Measurements from ENCODE around the gene KHDRBS2. TPM values are rescaled to one million over a fixed set of nuclear protein-coding genes. Genes with fewer than 3 reads are reported as not detected.

The KHDRBS2 gene
- total and polyA plus RNA-seq, 8 donors = 0.05 to 0.12 (median 0.09) TPM; not detected in 3

GRCh38 chr6:61977947-61978346 lies 308.1 kb downstream of the KHDRBS2 start:
- no peak for ATAC-seq

GRCh38 chr6:61977099-61977498 lies 308.9 kb downstream of the KHDRBS2 start:
- FAIRE-seq (no peak), ATAC-seq (no peak), DNase-seq (no peak)
- no peaks in the 10 kb centered on the region for H3K9me3 ChIP-seq
- no peaks in the 10 kb centered on the region for H3K36me3 ChIP-seq
- 42 to 50% methylated on average over 1 of the region's 1 CpG for WGBS, 2 donors
- no peak for TF ChIP-seq CTCF (IDR thresholded peaks at IDR 0.05)
- H3K27me3 ChIP-seq = no peaks in the 10 kb centered on the region
- H3K4me3 ChIP-seq = no peak overlapping the region
- intact Hi-C loops (cut with DNase I) = no loop called here
- H3K4me1 ChIP-seq = no peaks in the 10 kb centered on the region
- no peak overlapping the region for H3K27ac ChIP-seq

More at GRCh38 chr6:61977947-61978346, 308.1 kb downstream of the KHDRBS2 start:
- FAIRE-seq (no peak), DNase-seq (no peak)
- no peak overlapping the region for H3K27ac ChIP-seq
- no peaks in the 10 kb centered on the region for H3K4me1 ChIP-seq
- no peaks in the 10 kb centered on the region for H3K27me3 ChIP-seq
- H3K36me3 ChIP-seq = no peaks in the 10 kb centered on the region
- TF ChIP-seq CTCF (IDR thresholded peaks at IDR 0.05) = no peak
- H3K4me3 ChIP-seq = no peak overlapping the region
- H3K9me3 ChIP-seq = no peaks in the 10 kb centered on the region
- 31 to 39% methylated on average over 1 of the region's 1 CpG for WGBS, 2 donors
- intact Hi-C loops (cut with DNase I) = no loop called here

GRCh38 chr6:61959196-61959595 lies 326.8 kb downstream of the KHDRBS2 start:
- ATAC-seq (no peak), FAIRE-seq (no peak), DNase-seq (no peak)
- TF ChIP-seq CTCF (IDR thresholded peaks at IDR 0.05) = no peak
- no peaks in the 10 kb centered on the region for H3K4me1 ChIP-seq
- intact Hi-C loops (cut with DNase I) = no loop called here
- H3K27ac ChIP-seq = no peak overlapping the region
- peaks cover 0 to 4% (median 0%) of the 10 kb centered on the region in 4 donors for H3K9me3 ChIP-seq
- H3K27me3 ChIP-seq = no peaks in the 10 kb centered on the region
- no peak overlapping the region for H3K4me3 ChIP-seq
- 86 to 88% methylated on average over 2 of the region's 2 CpGs for WGBS, 2 donors
- no peaks in the 10 kb centered on the region for H3K36me3 ChIP-seq

GRCh38 chr6:61953851-61954250 lies 332.2 kb downstream of the KHDRBS2 start:
- Histone ChIP-seq H3K36me3 (no peaks in the 10 kb centered on the region), H3K27ac (no peak overlapping the region), H3K4me1 (no peaks in the 10 kb centered on the region), H3K9me3 (no peaks in the 10 kb centered on the region), H3K27me3 (no peaks in the 10 kb centered on the region), H3K4me3 (no peak overlapping the region)
- intact Hi-C loops (cut with DNase I) = no loop called here
- FAIRE-seq = no peak
- no peak for DNase-seq
- TF ChIP-seq CTCF (IDR thresholded peaks at IDR 0.05) = no peak
- ATAC-seq = no peak

GRCh38 chr6:61951586-61951985 lies 334.4 kb downstream of the KHDRBS2 start:
- no peak for DNase-seq
- Histone ChIP-seq H3K9me3 (no peaks in the 10 kb centered on the region), H3K27me3 (no peaks in the 10 kb centered on the region), H3K4me3 (no peak overlapping the region), H3K4me1 (no peaks in the 10 kb centered on the region), H3K36me3 (no peaks in the 10 kb centered on the region), H3K27ac (no peak overlapping the region)
- intact Hi-C loops (cut with DNase I) = no loop called here
- TF ChIP-seq CTCF (IDR thresholded peaks at IDR 0.05) = no peak
- FAIRE-seq = no peak
- ATAC-seq = no peak
- WGBS, 2 donors = 13 to 15% methylated on average over 1 of the region's 1 CpG
